HepG2 (cell line): ENCODE results near the gene INTS4.
"Not testable (repeated sequence)": the region's sequence is repeated elsewhere in the genome, so short reads cannot be mapped to it uniquely, and the experiment has no call there.

ENCODE experiments used
- CTCF ChIP-seq: sonication (generic); formaldehyde crosslinking; IDR thresholded peaks from 2 replicates; pipeline ENCODE4 v1.5.0; 2020; ENCODE audit warnings: mild to moderate bottlenecking, missing genetic modification reagents, moderate library complexity
- NONO ChIP-seq, 2 experiments: fragments of 450-650 bp in 1 of 2; sonication (generic) in 1 of 2; formaldehyde crosslinking in 1 of 2; IDR thresholded peaks in 1 of 2; conservative IDR thresholded peaks in 1 of 2; 2 replicates each; pipeline versions ENCODE4 v1.6.1 to v1.8.0; 2017 to 2022; ENCODE audit warnings: mild to moderate bottlenecking in 1 of 2, missing genetic modification reagents in 1 of 2, moderate library complexity in 1 of 2
- ZNF740 ChIP-seq: sonication (generic); formaldehyde crosslinking; IDR thresholded peaks from 2 replicates; pipeline ENCODE4 v1.4.0; 2020; ENCODE audit warnings: missing genetic modification reagents

- not testable (repeated sequence) for TF ChIP-seq NONO (IDR thresholded peaks at IDR 0.05); NONO (CRISPR knock-in tag; conservative IDR thresholded peaks at IDR 0.05); ZNF740 (CRISPR knock-in tag); CTCF (CRISPR knock-in tag)
These were observed 80.7 kb downstream of the INTS4 start for GRCh38 chr11:77913608-77914306.
